OCI-LY1 (cell line): ENCODE data around the gene C15orf62.

Source experiments
- EZH2 ChIP-seq: fragments of 200-600 bp; sonication (generic), shearing (Covaris generic); IDR thresholded peaks from 2 replicates; pipeline ENCODE4 v1.8.0; 2017; ENCODE audit warnings: borderline replicate concordance, mixed run types, mild to moderate bottlenecking, antibody characterized with exemption, low read length, moderate library complexity, mixed read lengths
- TF ChIP-seq, protein P1 (sequence below): fragments of 200-600 bp; sonication (generic), shearing (Covaris generic); IDR thresholded peaks from 2 replicates; pipeline ENCODE4 v1.5.1; 2017; ENCODE audit warnings: mild to moderate bottlenecking, antibody characterized with exemption, low read length, moderate library complexity, mixed read lengths

GRCh38 chr15:40789999-40790398 lies 20.2 kb downstream of the C15orf62 start:
- TF ChIP-seq, protein P1, sequence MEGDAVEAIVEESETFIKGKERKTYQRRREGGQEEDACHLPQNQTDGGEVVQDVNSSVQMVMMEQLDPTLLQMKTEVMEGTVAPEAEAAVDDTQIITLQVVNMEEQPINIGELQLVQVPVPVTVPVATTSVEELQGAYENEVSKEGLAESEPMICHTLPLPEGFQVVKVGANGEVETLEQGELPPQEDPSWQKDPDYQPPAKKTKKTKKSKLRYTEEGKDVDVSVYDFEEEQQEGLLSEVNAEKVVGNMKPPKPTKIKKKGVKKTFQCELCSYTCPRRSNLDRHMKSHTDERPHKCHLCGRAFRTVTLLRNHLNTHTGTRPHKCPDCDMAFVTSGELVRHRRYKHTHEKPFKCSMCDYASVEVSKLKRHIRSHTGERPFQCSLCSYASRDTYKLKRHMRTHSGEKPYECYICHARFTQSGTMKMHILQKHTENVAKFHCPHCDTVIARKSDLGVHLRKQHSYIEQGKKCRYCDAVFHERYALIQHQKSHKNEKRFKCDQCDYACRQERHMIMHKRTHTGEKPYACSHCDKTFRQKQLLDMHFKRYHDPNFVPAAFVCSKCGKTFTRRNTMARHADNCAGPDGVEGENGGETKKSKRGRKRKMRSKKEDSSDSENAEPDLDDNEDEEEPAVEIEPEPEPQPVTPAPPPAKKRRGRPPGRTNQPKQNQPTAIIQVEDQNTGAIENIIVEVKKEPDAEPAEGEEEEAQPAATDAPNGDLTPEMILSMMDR, result no peak
- TF ChIP-seq EZH2, result no peak
